GM12891 (cell line): ENCODE measurements around the gene MIGA1.

Source experiments
- PAX5 ChIP-seq: IDR thresholded peaks from 2 replicates; pipeline ENCODE4 v1.6.1; 2011; ENCODE audit warnings: low read length, moderate library complexity, mild to moderate bottlenecking; ENCODE audit not compliant: insufficient read depth, severe bottlenecking
- POLR2A ChIP-seq: IDR thresholded peaks from 2 replicates; pipeline ENCODE4 v1.6.1; 2011; ENCODE audit warnings: low read depth, low read length, control low read depth
- POLR2AphosphoS5 ChIP-seq: IDR thresholded peaks from 2 replicates; pipeline ENCODE4 v1.6.1; 2011; ENCODE audit warnings: low read depth, low read length, control low read depth
- SPI1 ChIP-seq: IDR thresholded peaks from 2 replicates; pipeline ENCODE4 v1.6.1; 2011; ENCODE audit warnings: low read depth, low read length, control low read depth
- TAF1 ChIP-seq: IDR thresholded peaks from 2 replicates; pipeline ENCODE4 v1.6.1; 2011; ENCODE audit warnings: low read depth, low read length, control low read depth

DNA sequence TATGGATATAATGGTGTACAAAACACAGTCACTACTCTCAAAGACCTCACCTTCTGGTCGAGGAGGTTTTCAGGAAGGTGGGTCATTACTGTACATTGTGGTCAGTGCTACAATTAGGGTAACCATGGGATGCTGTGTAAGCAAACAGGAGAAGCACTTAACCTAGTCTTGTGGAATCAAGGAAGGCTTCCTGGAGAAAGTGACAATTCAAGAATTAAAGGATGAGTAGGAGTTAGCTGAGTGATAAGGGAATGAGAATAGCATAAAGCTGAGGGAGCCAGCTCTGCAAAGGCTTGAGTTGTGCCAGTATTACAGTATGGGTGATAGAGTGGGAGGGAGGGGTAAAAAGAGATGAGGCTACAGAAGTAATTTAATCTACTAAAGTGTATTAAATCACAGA lies 126.2 kb downstream of the MIGA1 start:
- no peak for TF ChIP-seq TAF1
- no peak for TF ChIP-seq POLR2A
- no peak for TF ChIP-seq POLR2AphosphoS5
- TF ChIP-seq PAX5, result no peak
- TF ChIP-seq SPI1, result no peak
